SK-N-MC (cell line): ENCODE results near the gene MAGI3.

Source experiments
- EZH2 ChIP-seq: fragments of 200-600 bp; sonication (generic); IDR thresholded peaks from one replicate; pipeline ENCODE4 v1.6.1; 2017; ENCODE audit warnings: antibody characterized with exemption
- FOXP2 ChIP-seq: optimal IDR thresholded peaks from 2 replicates; pipeline ENCODE3; 2011; ENCODE audit warnings: mild to moderate bottlenecking, moderate library complexity; ENCODE audit not compliant: insufficient read depth; ENCODE audit errors: extremely low read length, control extremely low read depth
- POLR2AphosphoS5 ChIP-seq: IDR thresholded peaks from 2 replicates; pipeline ENCODE4 v1.6.1; 2012; ENCODE audit warnings: mild to moderate bottlenecking, low read depth, low read length, borderline replicate concordance

DNA sequence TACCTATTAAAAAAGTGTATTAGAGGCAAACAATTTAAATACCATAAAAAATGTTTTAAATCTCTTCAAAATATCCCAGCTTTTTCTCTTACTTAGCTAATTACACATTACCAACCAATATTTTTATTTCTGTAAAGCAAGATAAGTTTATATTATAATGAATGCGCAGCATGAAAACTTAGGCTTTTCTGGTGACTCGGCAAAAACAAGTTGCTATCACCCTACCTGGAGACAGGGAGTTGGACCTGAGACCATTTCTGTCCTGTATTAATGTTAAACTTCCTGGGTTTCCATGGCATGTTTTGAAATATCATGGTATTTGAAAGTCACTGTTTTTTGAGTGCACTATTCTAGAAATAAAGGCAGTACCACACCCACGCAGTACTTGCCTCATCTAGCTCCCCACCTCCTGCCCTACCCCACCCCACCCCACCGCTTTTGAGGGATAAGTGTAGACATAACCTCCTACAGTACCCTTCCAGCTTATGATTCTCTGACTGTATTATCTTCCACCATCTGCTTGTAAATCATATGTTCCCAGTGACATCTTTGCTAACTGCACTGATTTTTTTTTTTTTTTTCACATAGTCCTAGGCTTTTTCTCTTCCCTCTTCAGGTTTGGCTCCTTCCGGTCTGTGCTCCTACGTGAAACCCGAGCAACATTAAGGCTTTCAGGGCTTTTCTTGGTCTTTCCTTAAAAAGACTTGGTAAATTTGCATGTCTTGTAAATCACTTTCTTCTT, 291.5 kb downstream of the MAGI3 start:
- no peak for TF ChIP-seq POLR2AphosphoS5
- TF ChIP-seq EZH2: no peak
- TF ChIP-seq FOXP2: no peak
